ENCODE data around the gene MARCHF9.

GRCh38 chr12:57780284-57780897, 25.5 kb downstream of the MARCHF9 start:
- TF ChIP-seq EZH2 (IDR thresholded peaks at IDR 0.05; ENCODE audit: insufficient read depth, poor library complexity, severe bottlenecking) (no peak), EZH2phosphoT487 (IDR thresholded peaks at IDR 0.05; ENCODE audit: insufficient read depth, low read depth) (no peak)
